ENCODE measurements around the gene NPIPA5.
"Not testable (repeated sequence)": the region's sequence is repeated elsewhere in the genome, so short reads cannot be mapped to it uniquely, and the experiment has no call there.

DNA sequence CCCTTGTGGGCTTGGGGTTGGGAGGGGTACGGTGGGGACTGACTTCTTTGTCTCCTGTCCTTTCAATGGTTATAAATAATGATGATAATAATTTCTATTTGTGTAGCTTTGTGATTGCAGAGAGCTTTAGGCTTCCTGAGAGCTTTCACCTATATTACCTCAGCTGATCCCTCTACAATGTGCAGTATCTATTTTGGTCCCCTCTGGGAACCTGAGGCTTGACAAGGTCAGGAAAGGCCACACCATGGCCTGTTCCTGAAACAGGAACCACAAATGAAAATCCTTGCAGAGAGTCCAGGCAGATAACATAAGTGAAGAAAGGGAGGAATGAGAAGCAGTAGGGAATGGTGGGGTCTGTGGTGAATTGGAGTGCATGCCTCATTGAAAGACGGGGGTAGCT lies 42.5 kb downstream of the NPIPA5 start:
- not testable (repeated sequence) for TF ChIP-seq FOXM1 (IDR thresholded peaks at IDR 0.05; ENCODE audit: borderline replicate concordance); ARNT (IDR thresholded peaks at IDR 0.05); SUZ12 (IDR thresholded peaks at IDR 0.05); ZNF384 (IDR thresholded peaks at IDR 0.05); ELF4 (IDR thresholded peaks at IDR 0.05); SP1 (IDR thresholded peaks at IDR 0.05)

Measured in HEK293T (cell line).